ENCODE data around the gene PRDM10.
A peak's percentile ranks its signal among the peaks of the same experiment; 100 is the strongest.

Gene PRDM10

GRCh38 chr11:129939510-129939909, 63.1 kb downstream of the PRDM10 start:
- no peak for DNase-seq

DNA sequence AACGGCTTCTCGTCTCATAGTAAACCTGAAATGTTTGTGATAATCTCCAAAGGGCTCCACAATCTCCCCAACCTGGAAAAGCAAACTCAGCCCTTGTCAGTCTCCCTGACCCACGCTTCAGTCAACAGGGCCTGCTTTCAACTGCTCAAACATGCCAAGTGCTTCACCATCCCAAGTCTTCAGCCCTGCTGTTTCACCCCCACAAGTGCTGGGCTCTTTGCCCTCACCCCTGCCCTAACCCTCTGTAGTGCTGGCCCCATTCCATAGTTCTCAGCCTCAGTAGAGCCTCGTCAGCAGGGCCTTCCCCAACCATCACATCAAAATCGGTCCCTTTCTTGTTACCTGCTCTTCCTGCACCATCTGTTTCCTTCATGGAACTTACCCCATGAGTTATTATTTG, 63.9 kb downstream of the PRDM10 start:
- no peak for DNase-seq

DNA sequence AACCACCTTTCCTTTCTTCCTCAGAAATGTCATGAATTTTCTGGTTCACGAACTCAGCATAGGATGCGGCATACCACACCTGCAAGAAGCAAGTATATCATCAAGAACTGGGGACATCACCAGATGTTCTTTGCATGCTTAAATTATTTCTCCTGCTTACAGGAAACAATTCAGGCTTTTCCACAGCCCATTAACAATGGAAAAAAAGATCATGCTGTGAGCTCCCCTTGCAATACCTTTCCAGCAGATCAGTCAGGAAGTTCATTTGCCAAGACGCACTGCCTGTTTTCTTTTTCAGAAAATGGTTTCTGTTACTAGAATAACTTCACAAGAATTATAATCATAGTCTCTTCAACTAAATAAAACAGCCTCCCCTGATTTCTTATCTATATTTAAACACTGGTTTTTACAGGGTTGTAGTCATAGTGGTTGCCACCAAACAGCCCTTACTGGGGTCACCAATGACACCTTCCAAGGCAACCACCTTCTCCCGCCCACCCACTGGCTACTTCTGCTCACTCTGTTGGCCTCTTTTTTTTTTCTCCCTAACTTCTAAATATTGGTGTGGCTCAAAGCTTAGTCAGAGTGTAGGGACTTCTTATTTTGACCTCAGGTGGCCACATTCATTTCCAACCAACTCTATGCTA, 64.9 kb downstream of the PRDM10 start:
- DNase-seq = no peak

- DNase-seq = no peak
These were observed 66.9 kb downstream of the PRDM10 start for GRCh38 chr11:129935723-129936122.

- DNase-seq = no peak
These were observed 68.7 kb downstream of the PRDM10 start for GRCh38 chr11:129933891-129934290.

DNA sequence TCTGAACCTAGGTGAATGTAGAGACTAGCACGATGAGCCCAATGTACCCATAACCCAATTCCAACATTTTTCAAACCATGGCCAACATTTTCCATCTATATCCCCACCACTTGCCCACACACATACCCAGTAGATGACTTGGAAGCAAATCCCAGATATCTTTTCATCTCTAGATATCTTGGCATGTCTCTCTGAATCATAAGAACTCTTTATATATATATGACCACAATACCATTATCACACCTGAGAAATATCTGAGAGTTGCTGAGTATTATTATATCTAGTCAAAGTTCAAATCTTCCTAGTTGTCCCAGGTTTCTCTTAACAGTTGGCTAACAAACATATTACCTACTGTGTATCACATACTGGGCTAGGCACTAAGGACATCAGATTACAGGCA, 69.4 kb downstream of the PRDM10 start:
- DNase-seq = no peak

DNA sequence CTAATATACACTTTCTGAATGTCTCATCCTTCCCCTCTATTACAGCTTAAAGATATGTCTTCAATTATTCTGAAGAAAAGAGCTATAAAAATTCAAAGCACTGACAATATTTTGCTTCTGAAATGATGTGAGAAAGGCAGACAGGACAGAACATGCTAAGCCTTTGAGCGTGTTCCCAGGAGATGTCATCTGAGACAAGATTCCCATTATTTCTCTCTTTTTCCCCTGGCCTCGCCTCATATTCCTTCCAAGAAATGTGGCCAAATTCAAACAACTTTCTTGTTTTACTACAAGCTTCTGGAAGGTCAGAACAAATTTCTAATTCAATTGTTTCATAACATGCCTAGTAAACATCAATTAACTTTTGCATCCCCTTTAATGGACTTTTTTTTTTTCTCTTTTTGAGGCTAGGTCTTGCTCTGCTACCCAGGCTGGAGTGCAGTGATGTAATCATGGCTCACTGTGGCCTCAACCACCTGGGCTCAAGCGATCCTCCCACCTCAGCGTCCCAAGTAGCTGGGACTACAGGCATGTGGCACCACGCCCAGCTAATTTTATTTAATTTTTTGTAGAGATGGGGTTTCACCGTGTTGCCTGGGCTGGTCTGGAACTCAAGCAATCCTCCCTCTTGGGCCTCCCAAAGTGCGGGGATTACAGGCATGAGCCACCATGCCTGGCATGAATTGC, 70.1 kb downstream of the PRDM10 start:
- DNase-seq = no peak

DNA sequence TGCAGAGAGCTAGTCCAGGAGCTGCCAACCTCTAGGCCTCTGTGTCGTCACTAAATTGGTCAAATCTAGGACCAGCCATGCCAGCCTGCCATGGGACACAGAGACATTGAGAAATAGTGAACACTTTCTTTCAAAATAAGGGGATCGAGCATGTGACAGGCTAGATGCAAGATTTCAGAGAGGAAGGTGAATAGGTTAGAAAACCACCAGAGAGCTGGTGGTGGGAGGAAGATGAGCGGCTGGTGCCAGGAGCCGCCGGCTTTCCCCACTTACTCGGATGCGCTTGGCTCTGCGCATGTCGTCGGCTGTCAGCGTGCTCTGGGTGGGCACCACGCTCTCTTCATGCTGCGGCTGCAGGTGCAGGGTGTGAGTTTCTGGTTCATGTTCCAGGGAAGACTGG, 71.9 kb downstream of the PRDM10 start:
- no peak for DNase-seq

GRCh38 chr11:129930296-129930695, 72.3 kb downstream of the PRDM10 start:
- no peak for DNase-seq

DNA sequence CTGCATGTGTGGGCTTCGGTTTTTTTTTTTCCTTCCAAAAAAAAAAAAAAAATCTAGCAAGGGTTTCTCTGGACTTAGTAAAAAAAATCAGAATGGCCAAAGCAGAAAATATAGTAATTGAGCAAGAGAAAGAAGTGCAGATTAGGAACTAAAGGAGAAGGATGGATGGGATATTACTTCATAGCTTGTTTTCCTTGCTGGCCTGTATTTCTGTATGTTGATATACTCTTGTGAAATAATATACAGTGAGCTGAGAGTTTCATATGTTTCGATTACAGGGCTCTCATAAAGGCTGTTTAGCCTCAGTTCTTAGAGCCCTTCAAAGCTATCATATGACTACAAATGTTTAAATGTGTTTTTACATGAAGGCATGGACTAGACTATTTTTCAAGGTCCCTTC, 72.9 kb downstream of the PRDM10 start:
- DNase-seq = no peak

GRCh38 chr11:129928923-129929692, 73.5 kb downstream of the PRDM10 start:
- no peak for DNase-seq

GRCh38 chr11:129922674-129923073, 80.0 kb downstream of the PRDM10 start:
- DNase-seq = no peak

GRCh38 chr11:129918361-129918760, 84.3 kb downstream of the PRDM10 start:
- no peak for DNase-seq

DNA sequence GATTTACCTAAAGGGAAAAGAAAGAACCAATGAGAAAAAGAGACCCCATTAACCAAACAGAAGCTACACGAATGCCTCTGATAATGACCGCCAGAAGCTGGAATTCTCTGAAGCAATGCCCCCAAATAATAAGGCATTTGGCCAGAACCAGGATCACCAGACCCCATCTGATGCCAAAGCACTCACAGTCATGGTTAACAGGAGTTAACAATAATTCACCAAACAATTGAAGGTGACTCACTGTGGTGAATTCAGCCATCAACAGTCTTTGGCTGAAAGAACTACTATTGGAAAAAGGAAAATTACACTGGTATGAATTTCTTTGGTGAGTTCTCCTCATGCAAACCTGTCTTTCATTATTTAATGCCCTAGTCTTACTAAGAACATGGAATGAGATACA, 85.4 kb downstream of the PRDM10 start:
- DNase-seq = no peak

GRCh38 chr11:129911298-129911697, 91.3 kb downstream of the PRDM10 start:
- DNase-seq = no peak

GRCh38 chr11:129910360-129910759, 92.3 kb downstream of the PRDM10 start:
- DNase-seq = no peak

- DNase-seq = no peak
These were observed 97.2 kb downstream of the PRDM10 start for GRCh38 chr11:129905402-129905801.

DNA sequence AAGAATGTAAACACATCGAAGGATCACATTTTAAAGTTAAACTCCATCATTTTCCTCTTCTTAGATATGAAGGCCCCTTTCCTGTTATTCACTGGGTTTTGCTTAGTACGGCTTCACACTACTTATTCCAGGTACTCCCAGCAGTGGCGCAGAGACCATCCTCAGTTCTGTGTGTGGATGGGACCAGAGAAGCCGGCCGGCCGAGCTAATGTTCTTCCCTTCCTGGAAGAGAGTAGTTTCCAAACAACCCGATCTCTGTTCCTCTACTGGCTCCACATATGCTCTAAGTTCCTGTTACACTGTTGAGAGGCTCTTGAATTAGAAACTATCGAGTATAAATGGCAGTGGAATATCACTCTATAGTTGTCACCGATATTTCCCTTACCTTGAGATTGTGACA, 106.6 kb downstream of the PRDM10 start:
- no peak for DNase-seq

DNA sequence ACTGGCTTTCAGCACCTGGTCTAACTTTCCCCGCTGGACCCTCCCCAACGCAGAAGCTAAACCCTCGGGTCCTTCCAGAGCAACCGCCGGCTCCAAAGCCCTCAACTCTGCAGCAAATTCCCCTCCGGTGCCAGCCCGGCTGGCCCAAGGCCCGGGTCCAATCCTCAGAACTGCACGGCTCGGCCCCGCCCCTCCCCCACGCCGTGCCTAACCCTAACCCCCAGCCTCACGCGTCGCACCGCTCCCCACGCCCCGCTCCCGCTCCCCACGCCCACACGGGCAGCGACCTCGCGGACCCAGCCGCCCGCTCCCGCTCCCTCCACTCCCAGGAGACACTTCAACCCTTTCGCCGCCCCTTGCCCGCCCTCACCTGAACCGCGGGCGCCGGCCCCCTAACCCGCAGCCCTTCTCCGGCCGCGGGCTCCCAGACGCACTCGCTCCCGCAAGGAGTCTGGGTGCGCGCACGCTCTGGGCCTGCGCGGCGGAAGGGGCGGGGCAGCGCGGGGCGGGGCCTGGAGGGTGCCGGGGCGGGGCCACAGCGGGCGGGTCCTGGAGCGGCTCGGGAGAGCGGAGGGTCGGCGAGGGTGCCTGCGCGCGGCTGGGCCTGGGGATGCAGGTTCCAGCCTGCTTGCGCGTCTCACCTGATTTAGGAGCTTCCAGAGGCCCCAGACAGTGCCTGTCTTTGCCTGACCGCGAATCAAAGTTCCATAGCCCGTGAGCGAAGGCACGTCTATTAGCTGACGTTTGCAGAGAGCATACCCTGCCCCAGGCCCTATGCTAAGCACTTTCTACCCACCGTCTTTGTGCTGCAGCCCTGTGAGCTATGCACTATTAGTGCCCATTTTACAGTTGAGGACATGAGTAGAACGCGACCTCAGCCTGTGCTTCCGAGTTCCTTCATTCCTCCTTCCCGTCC, 107.3 kb downstream of the PRDM10 start, which contains the start of gene NFRKB:
Gene NFRKB (minus strand): TSS at position 453 of the 916 bp plus-strand sequence. CDS start 2,729 bp downstream, outside the sequence.
- DNase-seq = peak; percentile 79

DNA sequence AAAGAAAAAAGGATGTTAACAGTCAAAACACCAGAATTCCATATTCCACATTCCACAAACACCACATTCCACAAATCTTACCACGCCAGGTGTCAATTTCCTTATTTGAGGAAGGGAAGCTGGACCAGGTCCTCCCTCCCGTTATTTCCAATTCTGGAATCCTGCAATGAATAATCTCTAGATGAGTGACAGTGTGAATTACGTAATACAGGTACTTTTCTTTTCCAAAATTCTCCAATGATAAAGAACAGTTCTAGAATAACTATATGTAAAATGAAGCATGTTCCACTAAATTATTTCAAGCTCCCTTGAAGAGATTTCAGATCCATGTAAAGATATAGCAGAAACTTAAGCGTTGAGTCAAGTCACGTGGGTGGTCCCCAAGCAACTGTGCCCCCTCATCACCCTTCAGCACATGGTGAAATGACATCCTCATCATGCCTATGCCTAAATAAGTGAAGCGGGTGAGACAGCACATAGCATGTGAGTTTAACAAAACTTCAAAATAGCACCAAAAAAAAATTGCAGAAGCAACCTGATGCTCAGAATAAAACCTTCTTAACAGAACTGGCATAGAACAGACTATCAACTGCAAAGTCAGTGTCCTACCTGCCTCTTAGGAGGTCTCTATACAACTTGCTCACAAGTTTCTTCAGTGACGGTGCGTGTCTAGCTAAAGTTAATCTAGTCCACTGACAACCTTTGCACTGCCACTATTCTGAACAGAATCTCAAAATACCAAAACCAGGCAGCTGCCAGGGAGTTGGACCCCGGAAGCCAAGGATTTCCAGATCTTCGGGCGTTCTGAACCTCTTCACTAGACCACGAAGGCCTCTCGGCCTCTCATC, 108.1 kb downstream of the PRDM10 start:
- no peak for DNase-seq

DNA sequence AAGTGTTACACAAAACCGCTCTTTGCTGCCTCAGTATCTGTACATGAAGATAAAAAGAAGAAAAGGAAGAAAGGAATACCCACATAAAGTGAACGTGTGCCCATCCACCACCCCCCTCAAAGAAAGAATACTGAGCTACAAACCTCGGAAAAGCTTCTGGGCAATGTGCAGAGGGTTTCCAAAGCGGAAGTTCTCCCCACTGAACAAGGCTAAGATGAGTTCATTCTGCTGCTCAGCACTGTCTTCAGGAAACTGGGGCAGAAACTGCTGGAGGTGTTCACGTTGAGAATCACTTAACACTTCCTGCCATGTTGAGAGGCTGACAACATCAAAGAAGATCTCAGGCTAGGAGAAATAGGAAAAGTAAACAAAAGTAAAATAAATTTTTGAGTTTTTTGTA, 114.2 kb downstream of the PRDM10 start:
- no peak for DNase-seq

- DNase-seq = no peak
These were observed 117.3 kb downstream of the PRDM10 start for GRCh38 chr11:129885381-129885780.
